ENCODE data around the gene ASIC4. TPM values are rescaled to one million over a fixed set of nuclear protein-coding genes. Genes with fewer than 3 reads are reported as not detected.

Gene ASIC4
- total RNA-seq, 1 experiment from 2014 or later, result not detected

DNA sequence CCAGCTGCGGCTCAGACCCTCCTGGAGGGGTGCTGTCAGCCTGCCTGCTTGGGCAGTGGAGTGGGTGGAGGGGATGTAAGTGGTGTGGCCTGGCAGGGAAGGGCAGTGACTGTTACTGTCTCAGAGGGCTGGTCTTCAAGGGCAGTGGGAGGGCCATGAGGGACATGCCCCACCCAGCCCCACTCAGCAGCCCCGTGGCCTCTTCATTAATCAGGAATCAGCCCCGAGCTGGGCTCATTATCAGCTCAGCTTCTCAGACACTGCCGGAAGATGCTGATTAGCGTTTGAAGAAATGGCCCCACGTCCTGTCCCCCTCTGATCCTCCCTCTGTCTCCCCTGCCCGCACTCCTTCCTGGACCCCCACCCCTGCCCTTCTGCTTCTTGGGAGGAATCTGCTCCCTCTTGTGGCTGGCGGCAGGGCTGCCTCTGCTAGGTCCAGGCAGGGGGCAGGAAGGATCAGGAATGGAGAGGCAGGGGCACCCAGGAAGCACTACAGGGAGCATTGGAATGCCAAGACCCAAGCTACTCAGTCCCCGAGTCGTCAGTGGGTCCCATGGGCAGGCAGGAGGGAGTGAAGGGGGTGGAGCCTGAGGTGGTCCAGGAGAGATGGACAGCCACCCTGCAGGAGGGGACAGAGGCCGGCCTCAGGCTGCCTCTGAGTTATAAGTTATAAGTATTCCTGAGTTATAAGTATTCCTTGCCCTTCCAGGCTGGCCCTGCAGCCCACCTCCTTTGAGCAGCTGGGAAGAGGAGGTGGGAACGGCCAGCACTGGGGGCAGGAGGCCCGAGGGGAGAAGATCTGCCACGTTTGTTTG is 7.0 kb downstream of the ASIC4 start:
- Histone ChIP-seq H3K4me3 (no peak overlapping the region), H3K4me1 (replicated peaks) (peaks cover 14% of the 10 kb centered on the region), H3K27ac (no peak overlapping the region), H3K9me3 (replicated peaks) (no peaks in the 10 kb centered on the region), H3K36me3 (no peaks in the 10 kb centered on the region), H3K27me3 (replicated peaks) (peaks cover 25% of the 10 kb centered on the region)
- DNase-seq (ENCODE audit: low read depth in 1 of 2, low spot score in 2 of 2), result peak in 1 of 2 experiments; percentile 37

DNA sequence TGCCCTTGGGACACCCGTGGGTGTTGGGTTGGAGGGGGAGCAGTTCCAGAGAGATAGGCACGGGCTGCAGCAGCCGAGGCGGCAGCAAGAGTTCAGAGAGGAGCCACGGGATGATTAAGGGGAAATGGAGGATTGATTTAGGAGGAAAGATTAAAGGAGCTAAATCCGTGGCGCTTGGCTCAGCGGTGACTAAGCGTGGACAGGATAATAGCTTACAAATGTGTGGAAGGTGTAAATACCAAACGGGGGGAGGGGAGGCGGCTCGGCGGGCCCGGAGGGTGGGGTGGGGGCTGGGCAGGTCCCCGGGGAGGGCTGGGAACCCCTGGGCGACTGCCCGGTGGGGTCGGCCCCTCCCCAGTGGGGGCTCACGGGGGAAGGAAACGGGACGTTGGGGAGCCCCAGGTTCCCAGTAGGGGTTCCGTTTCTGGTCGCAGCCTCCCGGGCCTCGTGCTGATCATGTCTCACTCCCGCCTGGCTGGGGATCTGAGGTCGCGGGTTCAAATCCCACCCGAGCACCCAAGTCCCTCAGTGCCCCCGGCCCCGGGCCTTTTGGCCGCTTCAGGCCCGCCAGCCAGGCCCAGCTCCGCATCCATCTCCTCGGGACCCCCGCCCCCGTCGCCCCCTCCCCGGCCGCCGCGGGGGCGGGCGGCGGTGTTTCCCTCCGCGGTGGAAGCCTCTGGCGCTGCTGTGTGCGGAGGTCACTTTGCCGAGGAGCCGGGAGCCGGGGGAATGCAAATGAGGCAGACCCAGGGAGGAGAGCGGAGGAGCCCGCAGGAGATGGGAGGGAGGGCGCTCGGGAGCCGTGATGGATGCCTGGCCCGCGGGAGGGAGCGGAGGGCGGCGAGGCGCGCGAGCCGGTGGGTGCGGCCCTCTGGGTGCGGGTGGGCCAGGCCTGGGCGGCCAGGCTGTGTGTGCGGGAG is 8.1 kb downstream of the ASIC4 start:
- no peak overlapping the region for H3K4me3 ChIP-seq
- H3K27me3 ChIP-seq (replicated peaks), result peaks cover 31% of the 10 kb centered on the region
- H3K9me3 ChIP-seq (replicated peaks), result no peaks in the 10 kb centered on the region
- H3K4me1 ChIP-seq (replicated peaks), result peaks cover 14% of the 10 kb centered on the region
- DNase-seq (ENCODE audit: low read depth in 1 of 2, low spot score in 2 of 2), result no peak
- H3K27ac ChIP-seq, result no peak overlapping the region
- no peaks in the 10 kb centered on the region for H3K36me3 ChIP-seq

DNA sequence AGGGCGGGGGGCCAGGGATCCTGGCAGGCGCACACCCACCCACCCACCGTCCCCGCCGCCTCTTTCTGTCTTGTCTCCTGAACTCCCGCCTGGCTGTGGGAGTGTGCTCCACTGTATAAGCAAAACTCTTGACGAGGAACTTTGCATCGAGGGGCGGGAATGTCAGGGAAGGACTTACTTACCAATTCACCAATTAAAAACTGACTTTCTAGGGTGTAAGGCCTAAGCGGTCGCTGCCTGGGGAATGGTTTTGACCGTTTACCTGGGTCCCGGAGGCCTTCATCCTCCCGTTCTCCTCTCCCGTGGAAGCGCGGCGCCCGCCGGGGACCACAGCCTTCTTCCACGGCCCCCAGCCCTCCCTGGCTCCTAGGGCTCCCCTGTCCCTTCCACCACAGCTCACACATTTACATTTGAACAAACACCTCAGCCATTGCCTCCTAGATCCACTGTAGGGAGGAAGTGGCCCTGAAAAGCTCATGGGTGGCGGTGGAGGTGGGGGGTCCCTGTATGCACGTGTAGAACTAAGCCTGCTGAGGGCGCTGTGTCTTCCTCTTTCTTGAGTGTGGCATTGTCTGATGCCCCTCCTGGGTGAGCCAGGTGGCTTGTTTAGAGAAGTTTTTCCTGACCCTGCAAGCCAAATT is 8.9 kb downstream of the ASIC4 start:
- no peak overlapping the region for H3K27ac ChIP-seq
- H3K4me1 ChIP-seq (replicated peaks), result peaks cover 14% of the 10 kb centered on the region
- no peak for DNase-seq (ENCODE audit: low read depth in 1 of 2, low spot score in 2 of 2)
- no peaks in the 10 kb centered on the region for H3K9me3 ChIP-seq (replicated peaks)
- H3K27me3 ChIP-seq (replicated peaks), result peaks cover 33% of the 10 kb centered on the region
- no peak overlapping the region for H3K4me3 ChIP-seq
- H3K36me3 ChIP-seq, result no peaks in the 10 kb centered on the region

DNA sequence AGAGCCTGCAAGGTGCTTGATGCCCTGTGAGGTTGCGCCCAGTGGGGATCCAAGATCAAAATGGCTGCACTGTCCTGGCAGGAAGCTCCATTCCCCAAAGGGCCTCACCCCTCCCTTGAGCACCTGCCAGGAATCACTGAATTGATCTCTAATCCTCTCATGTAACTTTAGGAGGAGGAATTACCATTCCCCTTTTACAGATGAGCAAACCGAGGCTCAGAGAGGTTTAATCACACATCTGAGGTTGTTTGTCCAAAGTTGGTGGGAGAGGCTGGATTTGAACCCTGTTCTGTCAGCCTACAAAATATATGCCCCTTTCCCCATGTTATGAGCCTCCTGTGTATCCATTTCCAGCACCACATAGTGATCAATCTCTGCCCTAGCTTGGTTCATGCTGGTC is 10.5 kb downstream of the ASIC4 start:
- no peak for DNase-seq (ENCODE audit: low read depth in 1 of 2, low spot score in 2 of 2)
- H3K36me3 ChIP-seq, result no peaks in the 10 kb centered on the region
- peaks cover 15% of the 10 kb centered on the region for H3K4me1 ChIP-seq (replicated peaks)
- no peak overlapping the region for H3K4me3 ChIP-seq
- peaks cover 44% of the 10 kb centered on the region for H3K27me3 ChIP-seq (replicated peaks)
- no peak overlapping the region for H3K27ac ChIP-seq
- no peaks in the 10 kb centered on the region for H3K9me3 ChIP-seq (replicated peaks)

DNA sequence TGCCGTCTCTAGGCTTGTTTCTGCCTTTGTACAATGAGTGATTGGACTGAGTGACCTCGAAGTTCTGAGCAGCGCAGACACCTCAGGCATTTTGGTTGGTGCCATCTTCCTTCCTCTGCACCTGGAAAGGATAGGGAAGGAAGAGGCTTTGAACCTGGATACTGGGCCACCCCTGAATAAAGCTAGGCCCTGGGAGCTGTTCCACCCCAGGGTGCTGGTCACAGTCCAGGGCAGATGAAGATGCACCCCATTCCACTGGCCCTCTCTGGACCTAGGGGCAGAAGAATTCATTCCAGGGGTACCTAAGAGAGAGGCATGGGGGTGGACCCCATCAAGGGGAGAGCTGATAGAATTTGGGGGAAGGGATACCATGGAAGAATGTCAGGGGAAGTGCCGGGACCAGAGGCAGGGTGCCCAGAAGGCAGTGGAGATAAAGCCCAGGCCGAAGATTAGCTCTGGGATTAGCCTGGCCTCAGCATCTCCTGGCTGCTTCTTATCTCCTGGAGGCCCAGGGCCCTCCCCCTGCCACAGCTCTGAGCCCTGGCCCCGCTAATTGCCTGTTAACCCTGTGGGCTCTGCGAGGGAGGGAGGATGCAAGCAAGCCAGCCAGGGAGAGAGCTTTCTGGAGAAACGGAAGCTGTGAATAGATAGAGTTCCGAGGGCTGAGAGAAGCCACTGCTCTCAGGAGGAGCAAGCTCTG is 11.4 kb downstream of the ASIC4 start:
- H3K27ac ChIP-seq, result no peak overlapping the region
- H3K36me3 ChIP-seq, result no peaks in the 10 kb centered on the region
- H3K27me3 ChIP-seq (replicated peaks), result peaks cover 47% of the 10 kb centered on the region
- peaks cover 18% of the 10 kb centered on the region for H3K4me1 ChIP-seq (replicated peaks)
- H3K4me3 ChIP-seq, result no peak overlapping the region
- no peak for DNase-seq (ENCODE audit: low read depth in 1 of 2, low spot score in 2 of 2)
- H3K9me3 ChIP-seq (replicated peaks), result no peaks in the 10 kb centered on the region

DNA sequence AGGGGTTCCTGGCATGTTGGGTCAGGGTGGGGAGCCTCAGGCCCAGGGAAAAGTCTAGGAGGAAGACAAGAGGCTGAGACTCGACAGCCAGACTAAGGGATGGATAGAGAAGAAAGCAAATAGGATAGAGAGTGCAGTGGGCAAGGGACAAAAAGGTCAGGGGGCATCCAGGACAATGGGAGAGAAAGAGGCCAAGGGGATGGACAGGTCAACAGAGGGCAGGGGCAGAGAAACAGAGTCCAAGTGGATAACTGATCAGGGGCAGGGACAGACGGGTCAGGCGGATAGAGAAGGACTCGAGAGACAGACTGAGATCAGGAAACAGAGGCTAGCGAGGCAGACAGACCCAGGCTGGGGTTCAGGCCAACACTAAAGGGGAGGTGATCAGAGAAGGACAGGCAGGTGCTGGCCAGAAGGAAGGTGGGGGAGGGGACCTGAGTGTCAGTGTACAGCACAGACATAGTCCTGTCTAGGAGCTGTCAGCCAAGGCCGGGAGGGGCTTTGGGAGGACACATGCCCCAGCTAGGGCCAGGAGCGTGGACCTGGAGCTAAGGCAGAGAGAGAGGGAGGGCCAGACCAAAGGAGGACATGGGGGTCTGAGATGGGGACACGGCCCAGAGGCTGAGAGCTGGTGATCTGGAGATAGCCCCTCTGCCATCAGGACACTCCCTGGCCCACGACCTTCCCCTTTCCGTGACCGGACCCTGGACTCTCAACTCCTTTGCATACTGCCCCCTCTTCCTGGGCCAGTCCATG is 12.2 kb downstream of the ASIC4 start:
- Histone ChIP-seq H3K4me3 (no peak overlapping the region), H3K27ac (no peak overlapping the region), H3K36me3 (no peaks in the 10 kb centered on the region), H3K27me3 (replicated peaks) (peaks cover 48% of the 10 kb centered on the region), H3K9me3 (replicated peaks) (no peaks in the 10 kb centered on the region), H3K4me1 (replicated peaks) (peaks cover 15% of the 10 kb centered on the region)
- no peak for DNase-seq (ENCODE audit: low read depth in 1 of 2, low spot score in 2 of 2)

DNA sequence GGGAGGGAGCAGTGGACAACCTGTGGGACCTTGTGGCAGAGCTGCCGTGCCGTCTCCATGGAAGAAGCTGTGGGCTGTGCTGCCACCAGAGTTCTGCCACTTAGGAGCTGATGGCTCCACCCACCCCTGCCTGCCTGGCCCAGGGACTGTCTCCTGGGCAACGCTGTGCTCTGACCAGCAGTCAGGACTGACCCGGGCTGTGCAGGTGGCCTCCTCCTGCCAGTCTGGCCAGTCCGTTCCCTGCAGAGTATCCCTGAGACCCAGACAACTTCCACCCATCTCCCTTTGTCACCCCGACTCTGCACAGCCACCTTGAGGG is 12.8 kb downstream of the ASIC4 start:
- Histone ChIP-seq H3K36me3 (no peaks in the 10 kb centered on the region), H3K9me3 (replicated peaks) (no peaks in the 10 kb centered on the region), H3K4me1 (replicated peaks) (peaks cover 10% of the 10 kb centered on the region), H3K27me3 (replicated peaks) (peaks cover 51% of the 10 kb centered on the region), H3K4me3 (no peak overlapping the region), H3K27ac (no peak overlapping the region)
- no peak for DNase-seq (ENCODE audit: low read depth in 1 of 2, low spot score in 2 of 2)

DNA sequence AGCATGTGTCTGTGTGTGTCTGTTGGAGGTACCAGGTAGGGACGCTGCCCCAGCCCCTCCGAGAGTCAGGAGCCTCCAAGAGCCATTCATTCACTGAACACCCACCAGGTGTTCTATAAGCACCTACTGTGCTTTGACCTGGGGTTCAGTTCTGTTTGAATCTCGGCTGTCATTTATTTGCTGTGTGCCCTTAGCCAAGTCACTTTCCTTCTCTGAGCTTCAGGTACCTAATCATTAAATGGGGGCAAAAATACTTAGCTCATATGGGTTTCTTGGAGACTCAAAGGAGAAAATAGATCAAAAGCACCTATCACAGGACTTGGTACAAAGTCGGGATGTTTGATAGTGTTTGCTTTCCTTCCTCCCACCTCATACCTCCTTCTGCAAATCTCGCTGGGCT is 13.2 kb downstream of the ASIC4 start:
- Histone ChIP-seq H3K27me3 (replicated peaks) (peaks cover 54% of the 10 kb centered on the region), H3K4me3 (no peak overlapping the region), H3K36me3 (no peaks in the 10 kb centered on the region), H3K9me3 (replicated peaks) (no peaks in the 10 kb centered on the region), H3K4me1 (replicated peaks) (peaks cover 7% of the 10 kb centered on the region), H3K27ac (no peak overlapping the region)
- DNase-seq (ENCODE audit: low read depth in 1 of 2, low spot score in 2 of 2), result no peak

DNA sequence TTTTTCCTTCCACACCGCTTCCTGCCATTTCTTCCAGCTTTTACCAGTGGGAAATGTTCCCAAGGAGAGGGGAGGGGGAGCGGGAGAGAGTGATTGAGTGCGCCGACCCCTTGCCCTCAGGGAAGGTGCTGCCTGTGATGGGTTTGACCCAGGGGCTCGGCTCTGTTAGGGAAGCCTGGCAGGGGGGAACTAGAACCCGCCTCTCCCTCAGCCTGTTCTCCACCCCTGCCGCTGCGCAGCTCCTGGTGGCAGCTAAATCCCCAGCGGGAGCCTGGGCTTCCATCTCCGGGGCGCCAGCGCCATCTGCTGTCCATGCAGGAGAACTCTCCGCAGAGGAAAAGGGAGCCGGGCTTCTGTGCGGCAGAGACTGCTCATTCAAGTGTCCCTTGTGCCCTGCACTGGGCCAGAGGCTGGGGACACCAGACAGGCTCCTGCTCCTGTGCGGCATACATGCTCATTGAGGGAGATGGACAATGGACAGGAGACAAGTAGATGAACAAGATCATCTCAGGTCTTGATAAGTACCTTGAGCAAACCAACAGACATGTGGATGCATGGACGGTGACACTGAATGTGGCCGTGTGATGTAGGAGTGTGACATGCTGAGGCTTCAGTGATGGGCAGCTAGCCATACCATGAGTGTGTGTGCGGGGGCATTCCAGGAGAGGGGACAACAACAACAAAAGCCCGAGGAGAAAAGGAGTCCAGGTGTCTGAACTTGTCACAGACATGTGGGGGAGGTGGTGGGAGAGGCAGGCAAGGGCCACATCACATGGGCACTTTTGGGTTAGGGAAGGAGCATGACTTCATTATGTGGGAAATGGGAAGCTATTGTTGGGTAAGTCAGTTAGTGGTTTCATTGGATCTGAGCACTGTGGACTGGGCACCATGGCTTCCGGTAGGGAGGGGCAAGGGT is 16.0 kb downstream of the ASIC4 start:
- Histone ChIP-seq H3K9me3 (replicated peaks) (no peaks in the 10 kb centered on the region), H3K36me3 (no peaks in the 10 kb centered on the region), H3K27me3 (replicated peaks) (peaks cover 46% of the 10 kb centered on the region), H3K4me3 (no peak overlapping the region), H3K4me1 (replicated peaks) (peaks cover 4% of the 10 kb centered on the region; the same call in 1 of the 2 replicates), H3K27ac (no peak overlapping the region)
- peak; percentile 75 to 88 for DNase-seq (ENCODE audit: low read depth in 1 of 2, low spot score in 2 of 2)

DNA sequence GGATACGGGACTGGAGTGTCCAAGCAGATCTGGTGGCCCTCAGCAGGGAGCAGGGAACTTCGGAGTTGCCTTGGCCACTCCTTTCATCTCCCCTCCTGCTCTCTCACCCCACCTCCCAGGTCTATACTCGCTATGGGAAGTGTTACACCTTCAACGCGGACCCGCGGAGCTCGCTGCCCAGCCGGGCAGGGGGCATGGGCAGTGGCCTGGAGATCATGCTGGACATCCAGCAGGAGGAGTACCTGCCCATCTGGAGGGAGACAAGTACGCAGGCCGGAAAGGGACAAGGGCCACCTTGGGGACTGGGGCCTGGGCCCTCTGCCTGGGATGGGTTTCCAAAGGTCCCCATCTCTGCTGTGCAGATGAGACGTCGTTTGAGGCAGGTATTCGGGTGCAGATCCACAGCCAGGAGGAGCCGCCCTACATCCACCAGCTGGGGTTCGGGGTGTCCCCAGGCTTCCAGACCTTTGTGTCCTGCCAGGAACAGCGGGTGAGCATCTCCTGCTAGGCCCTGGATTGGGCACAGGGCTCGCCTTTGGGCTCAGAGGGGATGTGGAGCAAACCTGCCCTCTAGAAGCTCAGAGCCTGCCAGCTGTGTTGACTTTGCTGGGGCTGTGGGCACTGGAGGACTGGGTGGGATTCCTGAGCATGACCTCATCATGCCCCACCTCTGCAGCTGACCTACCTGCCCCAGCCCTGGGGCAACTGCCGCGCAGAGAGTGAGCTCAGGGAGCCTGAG is 17.5 kb downstream of the ASIC4 start:
- Histone ChIP-seq H3K4me1 (replicated peaks) (peaks cover 4% of the 10 kb centered on the region; the same call in 1 of the 2 replicates), H3K9me3 (replicated peaks) (no peaks in the 10 kb centered on the region), H3K27ac (no peak overlapping the region), H3K4me3 (no peak overlapping the region), H3K27me3 (replicated peaks) (peaks cover 39% of the 10 kb centered on the region), H3K36me3 (no peaks in the 10 kb centered on the region)
- DNase-seq (ENCODE audit: low read depth in 1 of 2, low spot score in 2 of 2), result no peak

DNA sequence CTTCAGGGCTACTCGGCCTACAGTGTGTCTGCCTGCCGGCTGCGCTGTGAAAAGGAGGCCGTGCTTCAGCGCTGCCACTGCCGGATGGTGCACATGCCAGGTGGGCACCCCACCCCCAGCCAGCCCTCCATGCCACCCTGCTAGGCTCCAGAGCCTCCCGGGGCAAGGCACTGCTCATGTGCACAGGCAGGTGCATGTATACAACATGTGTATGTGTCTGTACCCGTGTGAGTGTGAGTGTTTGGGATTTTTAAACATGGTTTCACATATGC is 18.0 kb downstream of the ASIC4 start:
- no peak overlapping the region for H3K27ac ChIP-seq
- no peak for DNase-seq (ENCODE audit: low read depth in 1 of 2, low spot score in 2 of 2)
- no peak overlapping the region for H3K4me3 ChIP-seq
- no peaks in the 10 kb centered on the region for H3K9me3 ChIP-seq (replicated peaks)
- H3K4me1 ChIP-seq (replicated peaks), result peaks cover 4% of the 10 kb centered on the region; the same call in 1 of the 2 replicates
- H3K27me3 ChIP-seq (replicated peaks), result peaks cover 35% of the 10 kb centered on the region
- no peaks in the 10 kb centered on the region for H3K36me3 ChIP-seq

Data from SJSA1 (cell line).